HFFc6 (cell line): Measurements from ENCODE around the gene HIVEP2. TPM values are rescaled to one million over a fixed set of nuclear protein-coding genes. Genes with fewer than 3 reads are reported as not detected.

Experiments used
- DNase-seq: peaks from one replicate; pipeline ENCODE4 v3.0.0-alpha.2; 2018
- H3K27ac Mint-ChIP-seq: 2 replicates; pipeline ENCODE4 v1.8.0; 2020; ENCODE audit warnings: mild to moderate bottlenecking, mixed read lengths
- H3K27me3 Mint-ChIP-seq: 2 replicates; pipeline ENCODE4 v1.8.0; 2021; ENCODE audit warnings: mild to moderate bottlenecking, moderate library complexity, mixed read lengths; ENCODE audit not compliant: insufficient read depth
- H3K36me3 Mint-ChIP-seq: 2 replicates; pipeline ENCODE4 v1.8.0; 2021; ENCODE audit warnings: low read depth, mixed read lengths
- H3K4me1 Mint-ChIP-seq: 2 replicates; pipeline ENCODE4 v1.8.0; 2020; ENCODE audit warnings: low read depth, mixed read lengths
- H3K4me3 Mint-ChIP-seq: 2 replicates; pipeline ENCODE4 v1.8.0; 2020; ENCODE audit warnings: mild to moderate bottlenecking, moderate library complexity, mixed read lengths
- H3K9me3 Mint-ChIP-seq: 2 replicates; pipeline ENCODE4 v1.8.0; 2020; ENCODE audit warnings: mild to moderate bottlenecking, mixed read lengths
- total RNA-seq, 6 experiments: library from RNA; stranded (reverse); fragmentation: NEBNext Ultra II Directional; extraction: Animal tissue kit (Norgen Biotek cat#: 25700); gene quantifications; 2 replicates in 1 of 6; 3 replicates in 5 of 6; pipeline ENCODE4 v1.2.3, GENCODE V29; 2021
- TF ChIP-seq, protein P1 (sequence below): fragments of 200-600 bp; sonication (generic); IDR thresholded peaks from 2 replicates; pipeline ENCODE4 v1.5.0; 2021; ENCODE audit warnings: antibody characterized with exemption, mild to moderate bottlenecking

Gene HIVEP2
- total RNA-seq, 6 experiments from 2014 or later, result 14.0 to 19.5 (median 17.1) TPM

GRCh38 chr6:142867988-142868812, 76.8 kb downstream of the HIVEP2 start:
- no peak for DNase-seq
- no peaks in the 10 kb centered on the region; the same call in 1 of the 2 replicates for H3K36me3 Mint-ChIP-seq
- H3K27me3 Mint-ChIP-seq, result no peaks in the 10 kb centered on the region; the same call in 1 of the 2 replicates
- no peak overlapping the region for H3K27ac Mint-ChIP-seq
- no peak overlapping the region for H3K4me3 Mint-ChIP-seq
- no peaks in the 10 kb centered on the region for H3K9me3 Mint-ChIP-seq
- TF ChIP-seq, protein P1, sequence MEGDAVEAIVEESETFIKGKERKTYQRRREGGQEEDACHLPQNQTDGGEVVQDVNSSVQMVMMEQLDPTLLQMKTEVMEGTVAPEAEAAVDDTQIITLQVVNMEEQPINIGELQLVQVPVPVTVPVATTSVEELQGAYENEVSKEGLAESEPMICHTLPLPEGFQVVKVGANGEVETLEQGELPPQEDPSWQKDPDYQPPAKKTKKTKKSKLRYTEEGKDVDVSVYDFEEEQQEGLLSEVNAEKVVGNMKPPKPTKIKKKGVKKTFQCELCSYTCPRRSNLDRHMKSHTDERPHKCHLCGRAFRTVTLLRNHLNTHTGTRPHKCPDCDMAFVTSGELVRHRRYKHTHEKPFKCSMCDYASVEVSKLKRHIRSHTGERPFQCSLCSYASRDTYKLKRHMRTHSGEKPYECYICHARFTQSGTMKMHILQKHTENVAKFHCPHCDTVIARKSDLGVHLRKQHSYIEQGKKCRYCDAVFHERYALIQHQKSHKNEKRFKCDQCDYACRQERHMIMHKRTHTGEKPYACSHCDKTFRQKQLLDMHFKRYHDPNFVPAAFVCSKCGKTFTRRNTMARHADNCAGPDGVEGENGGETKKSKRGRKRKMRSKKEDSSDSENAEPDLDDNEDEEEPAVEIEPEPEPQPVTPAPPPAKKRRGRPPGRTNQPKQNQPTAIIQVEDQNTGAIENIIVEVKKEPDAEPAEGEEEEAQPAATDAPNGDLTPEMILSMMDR, result no peak
- H3K4me1 Mint-ChIP-seq, result peaks cover 52% of the 10 kb centered on the region

- Mint-ChIP-seq H3K27me3 (no peaks in the 10 kb centered on the region; the same call in 1 of the 2 replicates), H3K4me1 (peaks cover 44% of the 10 kb centered on the region), H3K36me3 (no peaks in the 10 kb centered on the region; the same call in 1 of the 2 replicates), H3K9me3 (no peaks in the 10 kb centered on the region), H3K4me3 (no peak overlapping the region), H3K27ac (no peak overlapping the region)
- TF ChIP-seq, protein P1, result no peak
- DNase-seq, result no peak
Measured at GRCh38 chr6:142867355-142867801, 77.6 kb downstream of the HIVEP2 start.

GRCh38 chr6:142863981-142864380, 81.0 kb downstream of the HIVEP2 start:
- DNase-seq, result no peak
- H3K4me1 Mint-ChIP-seq, result peaks cover 28% of the 10 kb centered on the region
- TF ChIP-seq, protein P1, result no peak

GRCh38 chr6:142861711-142862110, 83.3 kb downstream of the HIVEP2 start:
- H3K4me3 Mint-ChIP-seq, result no peak overlapping the region

More at GRCh38 chr6:142863981-142864380, 81.0 kb downstream of the HIVEP2 start:
- H3K27ac Mint-ChIP-seq, result no peak overlapping the region
- 0 out of 2 replicates have a peak, but pooled peaks cover 7% of the 10 kb centered on the region for H3K36me3 Mint-ChIP-seq
- no peaks in the 10 kb centered on the region; the same call in 1 of the 2 replicates for H3K27me3 Mint-ChIP-seq
- no peaks in the 10 kb centered on the region for H3K9me3 Mint-ChIP-seq
- H3K4me3 Mint-ChIP-seq, result no peak overlapping the region

DNA sequence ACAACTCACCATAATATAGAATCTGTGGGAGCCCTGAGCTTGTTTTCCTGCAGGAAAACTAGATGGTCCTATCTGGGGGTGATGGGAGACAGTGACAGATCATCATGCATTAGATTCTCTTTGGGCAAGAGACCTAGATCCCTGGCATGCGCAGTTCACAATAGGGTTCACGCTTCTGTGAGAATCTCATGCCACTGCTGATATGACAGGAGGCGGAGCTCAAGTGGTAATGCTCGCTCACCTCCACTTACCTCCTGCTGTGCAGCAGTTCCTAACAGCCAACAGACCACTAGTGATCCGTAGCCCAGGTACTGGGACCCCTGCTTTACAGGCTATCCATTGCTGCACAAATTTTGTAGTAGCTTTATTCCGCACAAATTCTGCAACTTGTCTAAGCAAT, 84.5 kb downstream of the HIVEP2 start:
- Mint-ChIP-seq H3K4me3 (no peak overlapping the region), H3K27me3 (no peaks in the 10 kb centered on the region; the same call in 1 of the 2 replicates), H3K27ac (no peak overlapping the region), H3K36me3 (0 out of 2 replicates have a peak, but pooled peaks cover 8% of the 10 kb centered on the region), H3K4me1 (peaks cover 25% of the 10 kb centered on the region; the same call in 1 of the 2 replicates), H3K9me3 (no peaks in the 10 kb centered on the region)
- DNase-seq, result no peak
- TF ChIP-seq, protein P1, result no peak

More at GRCh38 chr6:142861711-142862110, 83.3 kb downstream of the HIVEP2 start:
- Mint-ChIP-seq H3K27me3 (no peaks in the 10 kb centered on the region; the same call in 1 of the 2 replicates), H3K4me1 (peaks cover 15% of the 10 kb centered on the region; the same call in 1 of the 2 replicates), H3K9me3 (no peaks in the 10 kb centered on the region), H3K36me3 (0 out of 2 replicates have a peak, but pooled peaks cover 8% of the 10 kb centered on the region), H3K27ac (peak overlapping the region; percentile 33; the same call in 1 of the 2 replicates)
- TF ChIP-seq, protein P1, result no peak
- no peak for DNase-seq
